HG03378 (cell line): Measurements from ENCODE around the gene C21orf58.

Experiments
- ATAC-seq: cut with Tn5 transposase; IDR thresholded peaks from one replicate; pipeline ENCODE4 v1.9.1; 2021; ENCODE audit warnings: mild to moderate bottlenecking, moderate library complexity; ENCODE audit not compliant: unreplicated experiment

C21orf58 gene

DNA sequence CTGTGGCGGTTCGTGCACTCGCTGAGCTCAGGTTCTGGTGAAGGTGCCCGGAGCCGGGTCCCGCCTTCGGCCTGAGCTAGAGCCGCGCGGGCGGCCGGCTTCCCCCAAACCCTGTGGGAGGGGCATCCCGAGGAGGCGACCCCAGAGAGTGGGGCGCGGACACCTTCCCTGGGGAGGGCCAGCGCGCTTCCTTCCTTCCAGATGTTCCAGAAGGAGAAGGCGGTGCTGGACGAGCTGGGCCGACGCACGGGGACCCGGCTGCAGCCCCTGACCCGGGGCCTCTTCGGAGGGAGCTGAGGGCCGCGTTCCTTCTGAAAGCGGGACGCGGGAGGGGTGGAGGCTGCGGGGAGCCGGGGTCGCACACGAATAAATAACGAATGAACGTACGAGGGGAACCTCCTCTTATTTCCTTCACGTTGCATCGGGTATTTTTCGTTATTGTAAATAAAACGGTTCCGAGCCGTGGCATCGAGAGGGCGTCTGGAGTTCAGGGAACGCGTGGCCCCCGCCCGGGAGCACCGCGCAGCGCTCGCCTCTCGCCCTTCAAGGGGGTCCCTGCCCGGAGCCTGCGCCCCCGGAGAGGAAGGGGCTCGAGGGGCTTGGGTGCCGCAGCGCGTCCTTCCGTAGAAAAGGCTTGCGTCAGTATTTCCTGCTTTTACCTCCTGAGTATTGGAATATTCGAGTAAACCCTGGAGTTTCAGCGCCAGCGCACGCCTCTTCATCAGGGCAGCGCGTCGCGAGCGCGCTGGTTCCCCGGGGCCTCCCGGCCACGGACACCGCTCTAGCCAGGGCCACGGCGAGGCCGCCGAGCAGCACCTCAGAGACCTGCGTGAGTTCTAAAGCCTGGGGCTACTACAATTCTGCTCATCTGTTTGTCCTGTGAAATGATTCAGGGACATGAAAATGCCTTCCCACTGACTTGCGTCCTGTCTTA is 26.1 kb downstream of the C21orf58 start:
- ATAC-seq: no peak

DNA sequence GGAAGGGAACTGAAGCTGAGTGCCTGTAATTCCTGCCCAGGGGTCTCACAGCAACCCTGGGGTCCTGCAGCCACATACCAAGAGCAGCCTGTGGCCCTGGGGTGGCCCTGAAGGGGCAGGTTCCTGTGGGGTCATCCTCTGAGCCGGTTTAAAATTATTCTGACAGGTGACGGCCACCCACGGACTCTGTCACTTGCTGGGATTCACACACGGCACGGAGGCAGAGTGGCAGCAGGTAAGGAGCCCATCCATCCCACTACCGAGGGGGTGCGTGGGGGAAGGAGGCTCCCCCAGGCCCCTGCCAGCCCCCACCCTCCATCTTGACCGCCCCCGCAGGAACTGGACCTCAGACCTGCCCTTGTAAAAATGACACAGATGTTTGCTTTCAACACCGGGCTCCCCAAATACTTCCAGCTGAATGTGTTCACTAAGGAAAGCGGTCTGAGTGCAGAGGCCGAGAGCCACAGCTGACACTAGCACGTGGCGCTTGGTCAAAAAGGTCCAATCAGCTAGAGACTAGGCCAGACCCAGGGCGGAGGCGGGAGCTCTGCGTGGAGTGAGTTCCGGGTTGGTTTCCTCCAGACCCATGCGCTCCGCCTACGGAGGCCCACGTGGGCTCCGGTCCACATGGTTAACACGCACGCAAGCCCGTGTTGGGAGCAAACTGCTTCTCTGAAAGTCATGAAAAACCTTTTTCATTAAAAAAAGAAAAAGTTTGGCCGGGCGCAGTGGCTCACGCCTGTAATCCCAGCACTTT is 27.5 kb downstream of the C21orf58 start:
- ATAC-seq: no peak

DNA sequence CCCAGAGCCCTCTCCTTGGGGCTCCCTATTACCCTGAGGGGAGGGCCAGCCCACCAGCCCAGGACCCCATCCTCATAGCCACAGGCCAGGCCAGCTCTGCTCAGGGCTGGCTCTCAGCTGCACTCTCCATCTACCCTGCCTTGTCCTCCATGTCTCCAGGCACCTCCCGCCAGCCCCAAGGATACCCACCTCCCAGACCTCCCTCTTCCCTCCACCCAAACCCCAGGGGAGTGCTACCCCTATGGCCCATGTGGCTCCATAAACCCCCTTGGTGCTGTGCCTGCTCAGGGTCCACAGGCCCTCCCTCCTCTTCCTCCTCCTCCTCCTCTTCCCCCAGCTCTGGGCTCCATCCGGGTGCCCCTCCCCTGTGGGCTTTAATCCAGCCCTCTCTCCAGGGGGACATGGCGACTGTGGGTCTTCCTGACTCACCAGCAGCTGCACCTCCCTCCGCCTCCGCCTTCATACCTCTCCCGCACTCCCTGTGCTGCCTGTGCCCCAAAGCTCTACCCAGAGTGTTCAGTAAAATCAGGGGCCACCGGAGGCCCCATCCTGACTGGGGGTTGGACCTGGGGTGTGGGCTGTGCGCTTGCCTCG is 28.4 kb downstream of the C21orf58 start:
- ATAC-seq: no peak

DNA sequence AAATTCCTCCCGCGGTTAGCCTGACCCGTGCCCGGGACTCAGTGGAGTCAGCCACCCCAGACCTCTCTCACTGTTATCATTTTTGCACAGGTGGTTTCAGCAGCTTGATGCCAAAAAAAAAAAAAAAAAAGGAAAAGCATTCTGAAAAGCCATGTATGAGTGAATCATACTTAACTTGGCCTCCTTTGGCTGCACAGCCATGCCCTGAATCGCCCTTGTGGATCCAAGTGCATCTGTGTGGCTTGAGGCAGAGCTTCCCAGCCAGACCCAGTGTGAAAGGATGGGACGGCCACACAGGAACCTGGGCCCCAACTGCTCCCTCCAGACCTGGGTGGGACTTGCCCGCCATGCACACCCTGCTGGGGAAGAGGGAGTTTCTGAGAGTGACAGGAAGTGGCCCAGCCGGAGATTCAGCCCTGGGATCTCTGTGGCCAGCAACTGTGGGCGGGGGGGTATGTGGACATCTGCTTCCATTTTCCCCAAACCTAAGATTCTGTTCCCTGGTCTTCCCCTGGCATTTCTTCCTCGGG is 29.0 kb downstream of the C21orf58 start:
- no peak for ATAC-seq

DNA sequence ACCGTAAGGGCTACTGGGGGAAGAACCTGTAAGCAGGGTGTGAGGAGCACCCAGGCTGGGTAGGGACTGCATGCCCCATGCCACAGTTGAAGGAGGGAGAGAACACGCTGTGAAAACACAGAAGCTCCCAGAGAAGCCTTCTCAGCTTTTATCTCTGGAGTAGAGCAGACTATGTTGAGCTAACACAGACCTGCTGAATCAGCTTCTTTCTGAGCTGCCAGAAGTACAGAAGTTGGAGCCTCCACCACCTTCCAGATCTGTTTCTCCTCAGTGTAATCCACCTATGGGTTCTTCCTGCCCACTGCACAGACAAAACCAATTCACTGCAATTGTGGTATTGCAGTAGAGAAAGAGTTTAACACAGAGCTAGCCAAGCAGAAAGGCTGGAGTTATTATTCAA is 32.1 kb downstream of the C21orf58 start:
- ATAC-seq: no peak

DNA sequence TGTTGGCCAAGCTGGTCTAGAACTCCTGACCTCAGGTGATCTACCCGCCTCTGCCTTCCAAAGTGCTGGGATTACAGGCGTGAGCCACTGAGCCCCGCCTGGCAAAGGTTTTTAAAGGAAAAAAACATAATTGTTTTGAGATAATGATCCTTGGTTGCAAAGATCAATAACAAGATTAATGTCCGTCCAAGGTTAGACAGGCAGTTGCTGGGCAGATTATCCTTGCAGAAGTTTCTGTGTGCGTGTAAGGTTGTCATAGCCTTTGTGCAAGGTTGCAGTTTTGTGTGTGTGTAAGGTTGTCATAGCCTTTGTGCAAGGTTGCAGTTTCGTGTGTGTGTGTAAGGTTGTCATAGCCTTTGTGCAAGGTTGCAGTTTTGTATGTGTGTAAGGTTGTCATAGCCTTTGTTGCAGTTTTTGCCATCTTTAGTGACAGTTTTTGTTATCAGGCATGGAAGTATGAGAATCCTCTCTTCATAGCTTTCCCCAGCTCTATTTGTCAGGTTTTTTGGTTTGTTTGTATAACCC is 34.0 kb downstream of the C21orf58 start:
- no peak for ATAC-seq

DNA sequence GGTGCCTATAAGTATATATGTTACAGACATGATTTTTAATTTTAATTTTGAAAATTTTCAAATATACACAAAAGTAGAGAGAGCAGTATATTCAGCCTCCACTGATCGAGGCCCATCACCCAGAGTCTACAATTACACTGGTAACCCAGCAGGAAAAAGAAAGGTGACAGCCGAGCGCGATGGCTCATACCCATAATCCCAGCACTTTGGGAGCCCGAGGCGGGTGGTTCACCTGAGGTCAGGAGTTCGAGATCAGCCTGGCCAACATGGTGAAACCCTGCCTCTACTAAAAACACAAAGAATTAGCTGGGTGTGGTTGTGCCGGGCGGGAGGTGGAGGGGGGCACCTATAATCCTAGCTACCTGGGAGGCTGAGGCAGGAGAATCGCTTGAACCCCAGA is 36.1 kb downstream of the C21orf58 start:
- no peak for ATAC-seq

DNA sequence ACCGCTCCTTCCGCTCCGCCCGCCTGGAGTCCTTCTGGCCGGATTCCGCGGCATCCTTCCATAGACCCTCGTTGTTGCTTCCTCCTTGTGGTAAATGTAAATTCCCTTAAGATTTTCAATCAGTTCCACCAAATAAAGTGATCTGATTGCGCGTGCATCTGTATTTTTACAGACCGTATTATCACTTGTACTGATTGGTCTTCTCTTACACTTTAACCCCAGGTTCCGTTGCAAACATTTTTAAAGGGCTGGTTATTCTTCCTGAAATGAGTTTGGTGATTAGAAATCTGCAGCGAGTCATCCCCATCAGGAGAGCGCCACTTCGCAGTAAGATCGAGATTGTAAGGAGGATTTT is 37.0 kb downstream of the C21orf58 start:
- no peak for ATAC-seq

DNA sequence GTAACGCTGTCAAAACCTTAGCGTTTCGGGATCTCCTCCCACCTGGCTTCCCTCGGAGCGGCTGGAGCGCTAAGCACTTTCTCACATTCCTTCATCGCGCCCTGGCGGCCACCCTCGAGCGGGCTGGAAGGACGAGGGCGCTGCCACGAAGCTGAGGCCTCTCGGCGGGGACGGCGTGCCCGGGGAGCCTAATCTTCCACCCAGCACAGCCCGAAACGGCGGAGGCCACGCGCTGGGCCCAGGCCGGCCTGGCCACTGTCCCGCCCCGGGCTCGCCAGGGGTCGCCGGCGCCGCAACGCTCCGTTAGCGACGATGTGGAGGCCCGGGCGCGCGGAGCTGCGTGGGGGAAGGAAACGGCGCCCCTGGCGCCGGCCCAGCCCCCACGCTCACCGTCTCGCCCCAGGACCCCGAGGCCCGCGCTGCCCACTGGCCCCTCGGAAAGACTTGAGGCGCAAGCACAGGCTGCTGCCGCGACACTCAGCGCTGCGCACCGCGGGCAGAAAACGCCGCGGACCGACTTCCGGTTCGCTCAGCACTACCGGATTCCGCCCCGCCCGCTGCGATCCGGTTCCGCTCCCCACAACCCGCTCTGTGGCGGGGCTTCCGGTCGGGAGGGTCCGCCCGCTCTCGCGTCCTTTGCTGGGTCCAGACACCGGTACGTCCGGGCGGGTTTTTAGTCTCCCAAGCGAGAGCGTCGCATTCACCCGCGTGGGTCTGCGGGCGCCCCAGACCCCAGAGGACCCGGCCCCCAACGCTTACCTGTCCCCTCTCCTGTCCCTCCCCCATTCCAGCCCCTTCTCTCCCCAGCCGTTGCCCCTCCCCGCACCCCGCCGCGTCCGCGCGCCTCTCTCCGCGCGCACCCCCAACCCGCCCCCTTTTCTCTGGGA is 37.7 kb downstream of the C21orf58 start, which contains the start of gene YBEY:
Gene YBEY (plus strand): TSS at position 582 of the 887 bp plus-strand sequence. CDS start 572 bp downstream, outside the sequence.
- ATAC-seq: peak; percentile 62

DNA sequence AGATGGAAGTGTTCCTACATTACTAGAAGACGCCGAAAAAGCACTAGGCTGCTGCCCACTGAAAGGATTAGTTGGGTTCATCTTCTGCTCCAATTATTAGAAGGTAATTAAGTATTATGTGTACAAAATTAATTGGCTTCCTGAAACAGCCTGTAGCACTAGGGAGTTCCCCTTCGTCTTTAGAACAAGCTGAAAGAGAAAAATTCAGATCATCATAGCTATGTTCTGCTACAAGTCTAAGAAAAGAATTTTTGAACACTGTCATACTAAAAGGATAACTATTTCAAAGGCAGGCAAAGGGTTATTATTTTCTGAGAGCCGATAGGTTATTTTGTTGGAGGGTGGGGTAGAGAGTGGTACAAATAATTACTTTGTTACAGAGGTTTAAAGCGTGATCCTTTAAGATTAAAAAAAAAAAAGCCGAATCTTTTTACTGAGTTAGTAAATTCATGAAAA is 38.4 kb downstream of the C21orf58 start, which contains the start of gene MCM3AP:
Gene MCM3AP (minus strand): TSS at position 406 of the 456 bp plus-strand sequence. CDS start 325 bp downstream, at position 81.
- ATAC-seq: no peak

DNA sequence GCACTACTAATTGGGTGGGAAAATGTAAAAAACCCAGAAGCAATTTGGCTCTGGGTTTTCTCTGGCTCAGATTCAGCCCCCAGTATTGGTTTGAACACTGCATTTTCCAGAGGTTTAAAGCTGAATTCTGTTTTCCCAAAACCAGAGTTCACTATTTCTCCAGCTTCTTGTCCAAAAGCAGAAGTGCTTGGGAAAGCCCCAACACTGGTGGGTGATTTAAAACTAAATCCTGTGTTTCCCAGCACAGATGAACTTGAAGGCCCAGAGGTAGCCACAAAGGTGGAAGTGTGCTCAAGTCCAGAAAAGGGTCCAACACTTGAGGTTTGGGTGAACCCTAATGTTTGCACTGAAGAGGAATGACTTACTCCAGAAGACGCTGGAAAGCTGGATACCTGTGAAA is 38.9 kb downstream of the C21orf58 start:
- no peak for ATAC-seq

DNA sequence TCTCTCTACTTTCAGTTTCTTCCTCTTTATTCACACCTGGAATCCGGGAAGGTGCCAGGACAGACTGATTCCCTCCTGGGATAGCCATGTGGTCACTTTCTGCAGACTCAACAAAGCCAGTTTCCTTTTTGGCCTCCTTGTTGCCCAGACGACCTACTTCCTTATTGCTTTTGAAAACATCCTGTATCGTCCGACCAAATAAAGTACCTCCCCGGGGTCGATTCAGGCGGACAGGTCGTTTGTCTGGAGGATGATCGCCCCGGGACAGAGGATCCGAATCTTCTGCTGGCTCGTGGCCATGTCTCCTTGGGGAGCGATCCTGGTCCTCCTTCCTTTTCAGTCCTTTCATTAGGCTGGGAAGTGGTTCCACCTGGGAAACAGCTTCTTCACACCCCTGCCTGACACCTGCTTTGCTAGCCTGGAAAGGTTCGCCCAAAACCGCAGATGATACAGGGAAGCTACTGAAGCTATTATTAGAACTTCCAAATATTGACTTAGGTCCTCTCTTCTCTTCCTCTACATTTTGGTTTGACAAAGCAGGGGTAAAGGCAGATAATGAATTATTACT is 39.5 kb downstream of the C21orf58 start:
- ATAC-seq: no peak

DNA sequence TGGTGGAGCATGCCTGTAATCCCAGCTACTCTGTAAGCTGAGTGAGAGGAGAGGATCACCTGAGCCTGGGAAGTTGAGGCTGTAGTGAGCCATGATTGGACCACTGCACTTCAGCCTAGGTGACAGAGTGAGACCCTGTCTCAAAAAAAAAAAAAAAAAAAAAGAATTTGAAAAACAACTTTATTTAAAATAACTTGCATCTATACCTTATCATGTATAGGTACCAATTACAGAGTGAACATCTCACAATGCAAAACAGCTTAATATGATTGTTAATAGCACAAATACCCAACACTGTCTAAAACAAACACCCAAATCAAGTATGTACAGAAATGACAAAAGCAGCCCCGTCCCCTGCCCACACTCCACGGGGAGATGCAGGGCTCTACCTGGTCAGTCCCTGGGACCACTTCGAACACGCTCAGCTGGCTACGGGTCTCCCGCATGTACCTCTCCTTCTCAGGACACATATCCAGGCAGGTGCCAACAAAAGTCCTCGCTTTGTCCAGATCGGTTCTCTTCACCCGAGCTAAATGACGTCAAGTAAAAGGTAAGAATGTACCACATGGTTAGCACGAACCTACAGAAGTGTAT is 48.8 kb downstream of the C21orf58 start:
- no peak for ATAC-seq

DNA sequence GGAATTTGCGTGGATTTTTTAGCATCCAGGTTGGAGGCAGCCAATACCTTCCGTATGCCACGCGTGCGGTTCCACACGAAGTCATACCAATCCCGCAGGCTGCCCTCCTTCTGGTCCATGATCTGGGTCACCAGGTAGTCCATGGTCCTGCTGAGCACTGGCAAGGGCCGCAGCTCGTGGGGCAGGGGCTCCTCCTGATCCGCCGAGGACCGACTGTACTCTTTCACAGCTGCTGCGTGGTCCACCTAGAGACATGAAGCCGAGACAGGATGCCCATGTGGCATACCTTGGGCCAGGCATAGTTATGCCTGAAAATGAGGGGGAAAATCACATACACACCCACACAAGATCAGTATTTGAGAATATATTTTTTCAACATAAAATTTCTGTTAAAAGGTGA is 50.3 kb downstream of the C21orf58 start:
- ATAC-seq: no peak

DNA sequence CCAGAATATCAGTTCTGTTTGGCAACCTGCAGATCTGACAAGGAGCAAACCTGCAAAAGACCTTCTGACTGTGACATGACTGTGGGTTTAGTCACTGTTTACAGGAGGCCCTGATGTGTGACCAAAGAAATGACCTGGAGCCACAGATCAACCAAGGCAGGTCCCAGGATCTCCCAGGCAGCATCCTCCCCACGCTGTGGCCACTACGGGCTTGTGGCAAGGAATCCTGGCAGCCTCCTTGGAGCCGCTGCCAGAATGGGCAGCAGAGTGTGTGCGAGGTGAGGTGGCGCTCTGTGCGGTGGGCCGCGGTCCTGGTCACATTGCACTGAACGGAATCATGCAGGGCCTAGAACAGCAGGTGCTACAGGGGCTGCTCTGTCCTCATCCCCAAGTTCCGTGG is 54.2 kb downstream of the C21orf58 start:
- ATAC-seq: no peak

DNA sequence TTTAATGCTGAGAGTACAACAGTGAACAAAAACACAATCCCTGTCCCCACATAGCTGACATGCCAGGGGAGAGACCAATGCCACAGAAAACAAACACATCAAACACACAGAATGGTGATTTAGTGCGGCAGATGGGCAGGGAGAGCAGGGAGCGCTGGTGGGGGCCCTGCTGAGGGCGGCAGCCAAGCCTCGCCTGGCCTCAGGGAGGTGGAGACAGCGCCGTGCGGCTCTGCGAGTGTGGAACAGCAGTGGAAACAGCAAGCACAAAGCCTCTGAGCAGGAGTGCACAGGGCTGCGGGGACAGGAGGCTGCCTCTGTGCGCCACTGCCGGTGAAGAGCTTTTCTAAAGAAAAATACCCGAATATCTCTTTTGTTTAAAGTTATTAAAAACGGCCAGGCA is 55.3 kb downstream of the C21orf58 start:
- no peak for ATAC-seq

DNA sequence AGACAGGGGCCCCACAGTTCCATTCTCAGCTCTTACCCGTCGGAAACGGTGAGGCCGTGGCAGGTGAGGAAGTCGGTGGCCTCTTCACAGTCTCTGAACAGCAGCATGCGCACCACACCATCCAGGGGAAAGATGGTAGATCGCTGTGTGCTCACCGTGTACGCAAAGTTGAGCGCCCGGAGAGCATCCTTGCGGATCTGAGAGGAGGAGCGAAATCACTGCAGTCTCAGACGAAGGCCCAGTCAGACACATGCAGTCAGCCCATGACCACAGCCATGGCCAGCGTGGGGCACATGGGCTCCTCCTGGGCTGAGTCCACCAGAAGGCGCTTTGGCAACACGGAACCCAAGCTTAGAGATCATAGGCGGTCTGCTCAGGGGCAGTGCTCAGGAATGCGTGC is 56.7 kb downstream of the C21orf58 start:
- no peak for ATAC-seq

DNA sequence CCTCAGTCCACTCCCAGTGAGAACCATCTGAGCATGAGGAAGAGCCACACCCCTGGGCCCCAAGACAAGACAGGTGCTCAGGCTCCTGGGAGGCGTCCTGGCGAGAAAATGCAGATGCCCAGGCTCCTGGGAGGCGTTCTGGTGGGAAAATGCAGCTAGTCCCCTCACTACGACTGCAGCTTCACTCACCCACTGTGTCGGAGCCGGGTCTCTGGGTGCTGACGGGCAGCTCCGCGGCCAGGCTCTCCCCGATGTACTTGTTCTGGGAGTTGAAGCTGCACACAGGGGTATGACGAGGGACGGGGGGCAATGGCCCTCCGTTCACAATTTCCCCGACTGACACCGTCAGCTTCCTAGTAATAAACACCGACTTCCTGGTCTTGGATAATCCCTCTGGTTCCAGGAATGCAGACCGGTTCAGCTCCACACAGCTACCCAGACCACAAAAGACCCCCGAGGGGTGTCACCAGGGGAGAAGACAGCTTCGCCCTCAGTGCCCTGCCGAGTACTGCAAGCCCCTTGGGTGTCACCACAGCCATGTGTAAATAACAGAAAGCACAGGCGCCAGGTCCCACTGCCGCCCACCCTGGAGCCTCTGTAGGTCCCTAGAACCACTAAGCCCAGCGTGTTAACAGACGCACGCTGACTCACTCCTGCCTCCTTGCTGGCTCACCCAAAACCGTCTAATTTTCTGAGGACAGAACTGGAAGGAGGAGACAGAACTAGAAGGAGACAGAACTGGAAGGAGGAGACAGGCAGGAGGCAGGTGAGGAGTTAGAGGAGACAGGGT is 57.7 kb downstream of the C21orf58 start:
- ATAC-seq: no peak
